Activated CD8-positive, alpha-beta T cell treated with anti-CD3 and anti-CD28 coated beads for 36 hours (primary cell): ENCODE data around the gene SLC7A6. TPM values are rescaled to one million over a fixed set of nuclear protein-coding genes. Genes with fewer than 3 reads are reported as not detected.

Experiments
- ATAC-seq: fragments of 200-7000 bp; cut with Tn5 transposase; one replicate; pipeline ENCODE4 v1.10.0; 2021; ENCODE audit warnings: mild to moderate bottlenecking, moderate library complexity
- CTCF ChIA-PET: fragments of 350-600 bp; sonication (Branson Sonifier 250); formaldehyde crosslinking; loops from one replicate; lab custom pipeline; 2021; ENCODE audit warnings: antibody characterized with exemption; lab: Charles Lee
- POLR2A ChIA-PET: fragments of 350-600 bp; sonication (Branson Sonifier 250); formaldehyde crosslinking; loops from one replicate; lab custom pipeline; 2021; ENCODE audit warnings: antibody characterized with exemption; lab: Charles Lee
- DNase-seq: peaks from one replicate; pipeline ENCODE4 v3.0.0-alpha.2; 2020
- H3K27ac Mint-ChIP-seq: one replicate; pipeline ENCODE4 v1.8.0; 2021; ENCODE audit warnings: mild to moderate bottlenecking, mixed read lengths
- H3K27me3 Mint-ChIP-seq: one replicate; pipeline ENCODE4 v1.8.0; 2021; ENCODE audit warnings: mixed read lengths
- H3K36me3 Mint-ChIP-seq: one replicate; pipeline ENCODE4 v1.8.0; 2021; ENCODE audit warnings: low read depth, mixed read lengths
- H3K4me1 Mint-ChIP-seq: one replicate; pipeline ENCODE4 v1.8.0; 2021; ENCODE audit warnings: low read depth, mixed read lengths
- H3K4me3 Mint-ChIP-seq: one replicate; pipeline ENCODE4 v1.8.0; 2021; ENCODE audit warnings: mild to moderate bottlenecking, moderate library complexity, mixed read lengths
- H3K9me3 Mint-ChIP-seq: one replicate; pipeline ENCODE4 v1.8.0; 2021; ENCODE audit warnings: mixed read lengths
- CTCF ChIP-seq: fragments of 200-600 bp; IDR thresholded peaks from one replicate; pipeline ENCODE4 v1.8.0; 2022; ENCODE audit warnings: antibody characterized with exemption, mild to moderate bottlenecking
- intact Hi-C: fragments of 100-400 bp; cut with micrococcal nuclease; formaldehyde crosslinking; loops from one replicate; pipeline ENCODE4 v1.10.0; 2022
- total RNA-seq, 2 experiments: library from RNA; stranded (reverse); gene quantifications; one replicate each; pipeline ENCODE4 v1.2.3, GENCODE V29; 2021

SLC7A6 gene
- total RNA-seq, 2 experiments from 2014 or later, result 73.8 to 76.9 TPM

GRCh38 chr16:68247932-68248331, 16.4 kb upstream of the SLC7A6 start:
- Mint-ChIP-seq H3K36me3 (peaks cover 1% of the 10 kb centered on the region), H3K27me3 (no peaks in the 10 kb centered on the region), H3K4me3 (no peak overlapping the region), H3K9me3 (no peaks in the 10 kb centered on the region), H3K27ac (no peak overlapping the region), H3K4me1 (peaks cover 18% of the 10 kb centered on the region)
- ChIA-PET CTCF (interaction anchor here (1.3 to 5.8 kb wide), 2 partner anchors 14 to 81 kb away, joined by 3 to 79 read pairs; partner anchors contain the start of gene SLC7A6), POLR2A (interaction anchor here (0.7 to 0.9 kb wide), 2 partner anchors 63 to 81 kb away, joined by 3 read pairs; partner anchors contain the start of genes PRMT7 and SLC7A6OS)
- no peak for ATAC-seq
- no peak for DNase-seq
- no peak for TF ChIP-seq CTCF
- intact Hi-C loops, result no loop called here

- ATAC-seq (no peak), DNase-seq (no peak)
- POLR2A ChIA-PET, result interaction anchor here (1.2 kb wide), 1 partner anchor 79 kb away, joined by 6 read pairs; no protein-coding TSS in a partner anchor
- Mint-ChIP-seq H3K4me3 (no peak overlapping the region), H3K27ac (no peak overlapping the region), H3K36me3 (peaks cover 3% of the 10 kb centered on the region), H3K27me3 (no peaks in the 10 kb centered on the region), H3K4me1 (peaks cover 17% of the 10 kb centered on the region), H3K9me3 (no peaks in the 10 kb centered on the region)
- no peak for TF ChIP-seq CTCF
- CTCF ChIA-PET, result interaction anchor here (0.7 to 5.8 kb wide), 2 partner anchors 13 to 80 kb away, joined by 4 to 79 read pairs; partner anchors contain the start of gene SLC7A6
- intact Hi-C loops, result no loop called here
Observed at GRCh38 chr16:68249371-68249770, 15.0 kb upstream of the SLC7A6 start.

GRCh38 chr16:68250951-68251350, 13.4 kb upstream of the SLC7A6 start:
- ChIA-PET CTCF (interaction anchor here (1.2 to 5.8 kb wide), 3 partner anchors 11 to 113 kb away, joined by 3 to 79 read pairs (median 19); partner anchors contain the start of gene SLC7A6), POLR2A (interaction anchor here (2.2 kb wide), 1 partner anchor 12 kb away, joined by 12 read pairs; no protein-coding TSS in a partner anchor)
- ATAC-seq (no peak), DNase-seq (no peak)
- peaks cover 3% of the 10 kb centered on the region for H3K36me3 Mint-ChIP-seq
- peaks cover 9% of the 10 kb centered on the region for H3K4me1 Mint-ChIP-seq
- intact Hi-C loops, result no loop called here
- H3K27me3 Mint-ChIP-seq, result no peaks in the 10 kb centered on the region
- H3K9me3 Mint-ChIP-seq, result no peaks in the 10 kb centered on the region
- no peak for TF ChIP-seq CTCF
- no peak overlapping the region for H3K4me3 Mint-ChIP-seq
- H3K27ac Mint-ChIP-seq, result no peak overlapping the region

- no peak overlapping the region for H3K4me3 Mint-ChIP-seq
- POLR2A ChIA-PET, result interaction anchor here (1.1 to 2.2 kb wide), 2 partner anchors 11 to 44 kb away, joined by 3 to 12 read pairs; no protein-coding TSS in a partner anchor
- no peaks in the 10 kb centered on the region for H3K27me3 Mint-ChIP-seq
- H3K27ac Mint-ChIP-seq, result no peak overlapping the region
- peaks cover 5% of the 10 kb centered on the region for H3K36me3 Mint-ChIP-seq
- intact Hi-C loops, result no loop called here
- CTCF ChIA-PET, result interaction anchor here (1.2 to 5.8 kb wide), 3 partner anchors 10 to 112 kb away, joined by 3 to 79 read pairs (median 19); partner anchors contain the start of gene SLC7A6
- peaks cover under 1% of the 10 kb centered on the region for H3K4me1 Mint-ChIP-seq
- H3K9me3 Mint-ChIP-seq, result no peaks in the 10 kb centered on the region
- no peak for ATAC-seq
- DNase-seq, result no peak
- no peak for TF ChIP-seq CTCF
Observed at GRCh38 chr16:68251832-68252231, 12.5 kb upstream of the SLC7A6 start.

- DNase-seq, result no peak
- no peak for TF ChIP-seq CTCF
- no peaks in the 10 kb centered on the region for H3K9me3 Mint-ChIP-seq
- CTCF ChIA-PET, result interaction anchor here (2.9 to 5.8 kb wide), 2 partner anchors 10 to 76 kb away, joined by 19 to 79 read pairs; partner anchors contain the start of gene SLC7A6
- intact Hi-C loops, result no loop called here
- H3K4me3 Mint-ChIP-seq, result no peak overlapping the region
- ATAC-seq, result no peak
- H3K27ac Mint-ChIP-seq, result no peak overlapping the region
- peaks cover 5% of the 10 kb centered on the region for H3K36me3 Mint-ChIP-seq
- H3K4me1 Mint-ChIP-seq, result peaks cover 2% of the 10 kb centered on the region
- POLR2A ChIA-PET, result interaction anchor here (1.1 to 2.2 kb wide), 2 partner anchors 11 to 44 kb away, joined by 3 to 12 read pairs; no protein-coding TSS in a partner anchor
- H3K27me3 Mint-ChIP-seq, result no peaks in the 10 kb centered on the region
Observed at GRCh38 chr16:68252383-68252782, 11.9 kb upstream of the SLC7A6 start.
